Upper lobe of left lung (tissue), 6 donors: ENCODE measurements around the gene LEMD2. TPM values are rescaled to one million over a fixed set of nuclear protein-coding genes. Genes with fewer than 3 reads are reported as not detected.

Experiments
- ATAC-seq, 2 donors: fragments of 200-7000 bp; cut with Tn5 transposase; one replicate each; pipeline ENCODE4 v1.9.1; 2022; ENCODE audit warnings: mild to moderate bottlenecking in 2 of 2, moderate library complexity in 2 of 2; ENCODE audit not compliant: low FRiP score in 2 of 2
- DNase-seq, 2 donors: peaks; one replicate each; pipeline ENCODE4 v3.0.0-alpha.2; 2019 to 2020
- H3K27ac ChIP-seq, 4 donors: fragments of 200-600 bp; sonication (generic); one replicate each; pipeline ENCODE4 v1.5.1; 2016 to 2019
- H3K27me3 ChIP-seq, 4 donors: fragments of 200-600 bp; sonication (generic); one replicate each; pipeline ENCODE4 v1.5.1; 2017 to 2019
- H3K36me3 ChIP-seq, 4 donors: fragments of 200-600 bp; sonication (generic); one replicate each; pipeline ENCODE4 v1.5.1; 2016 to 2019
- H3K4me1 ChIP-seq, 4 donors: fragments of 200-600 bp; sonication (generic); one replicate each; pipeline ENCODE4 v1.5.1; 2018 to 2019
- H3K4me3 ChIP-seq, 4 donors: fragments of 200-600 bp; sonication (generic); one replicate each; pipeline ENCODE4 v1.5.1; 2017 to 2019; ENCODE audit warnings: mild to moderate bottlenecking in 2 of 4, moderate library complexity in 1 of 4
- H3K9me3 ChIP-seq, 4 donors: fragments of 200-600 bp; sonication (generic); one replicate each; pipeline ENCODE4 v1.5.1; 2018 to 2019
- CTCF ChIP-seq, 6 experiments: fragments of 450-650 bp in 4 of 6; fragments of 200-600 bp in 2 of 6; sonication (generic) in 2 of 6; IDR thresholded peaks; one replicate each; pipeline ENCODE4 v1.5.1; 2016 to 2019; ENCODE audit warnings: antibody characterized with exemption in 6 of 6
- EP300 ChIP-seq, 4 donors: sonication (generic); formaldehyde crosslinking; IDR thresholded peaks; one replicate each; pipeline ENCODE4 v1.5.1; 2017; ENCODE audit warnings: antibody characterized with exemption in 4 of 4, control low read depth in 2 of 4
- POLR2A ChIP-seq, 4 donors: fragments of 450-650 bp; IDR thresholded peaks; one replicate each; pipeline ENCODE4 v1.5.1; 2016 to 2017; ENCODE audit warnings: antibody characterized with exemption in 4 of 4, mild to moderate bottlenecking in 2 of 4
- POLR2AphosphoS5 ChIP-seq, 2 donors: sonication (generic); formaldehyde crosslinking; IDR thresholded peaks; one replicate each; pipeline ENCODE4 v1.5.1; 2017; ENCODE audit warnings: antibody characterized with exemption in 2 of 2
- WGBS, 2 donors: methylation state at CpG; one replicate each; pipeline ENCODE4 v1.1.5; 2017 to 2018; 5-methylcytosine and 5-hydroxymethylcytosine counted together
- total RNA-seq, 6 donors: library from RNA; depleted of rRNA in 4 of 6; stranded (reverse); fragments of >200 nt in 4 of 6; gene quantifications; one replicate each; pipeline versions ENCODE4 v1.1.0 to v1.2.1, GENCODE V29; 2016 to 2021
- donor health status: DM: no; HTN: no; CAD: no; lungs with moderate emphysema.
- donor health status: DM: no; HTN: yes; CAD: no; lungs with severe emphysema.

Gene LEMD2
- total RNA-seq, 6 donors from 2014 or later = 51.1 to 118 (median 66.2) TPM

- H3K9me3 ChIP-seq = no peaks in the 10 kb centered on the region
- no peak for DNase-seq
- H3K4me3 ChIP-seq = no peak overlapping the region
- H3K27ac ChIP-seq = no peak overlapping the region
- peaks cover 0 to 5% (median 2%) of the 10 kb centered on the region in 4 donors for H3K4me1 ChIP-seq
- peaks cover 0 to 3% (median 0%) of the 10 kb centered on the region in 4 donors for H3K36me3 ChIP-seq
- TF ChIP-seq EP300 (IDR thresholded peaks at IDR 0.05) (no peak), POLR2A (IDR thresholded peaks at IDR 0.05) (no peak), POLR2AphosphoS5 (IDR thresholded peaks at IDR 0.05) (no peak), CTCF (IDR thresholded peaks at IDR 0.05) (no peak)
- ATAC-seq = no peak
- WGBS, 2 donors = 80 to 87% methylated on average over 6 to 7 of the region's 7 CpGs
- H3K27me3 ChIP-seq = no peaks in the 10 kb centered on the region
Measured at GRCh38 chr6:33727126-33727525, 61.8 kb downstream of the LEMD2 start.

GRCh38 chr6:33726696-33727095 lies 62.2 kb downstream of the LEMD2 start:
- TF ChIP-seq EP300 (IDR thresholded peaks at IDR 0.05) (no peak), CTCF (IDR thresholded peaks at IDR 0.05) (no peak), POLR2A (IDR thresholded peaks at IDR 0.05) (no peak), POLR2AphosphoS5 (IDR thresholded peaks at IDR 0.05) (no peak)
- H3K27ac ChIP-seq = no peak overlapping the region
- peaks cover 0 to 3% (median 0%) of the 10 kb centered on the region in 4 donors for H3K36me3 ChIP-seq
- no peaks in the 10 kb centered on the region for H3K27me3 ChIP-seq
- no peak overlapping the region for H3K4me3 ChIP-seq
- H3K4me1 ChIP-seq = peaks cover 0 to 5% (median 3%) of the 10 kb centered on the region in 4 donors
- ATAC-seq (no peak), DNase-seq (no peak)
- WGBS, 2 donors = 92 to 98% methylated on average over 14 to 15 of the region's 15 CpGs
- H3K9me3 ChIP-seq = no peaks in the 10 kb centered on the region

GRCh38 chr6:33725891-33726673 lies 62.8 kb downstream of the LEMD2 start:
- Histone ChIP-seq H3K27me3 (no peaks in the 10 kb centered on the region), H3K9me3 (no peaks in the 10 kb centered on the region), H3K4me1 (peaks cover 0 to 5% (median 2%) of the 10 kb centered on the region in 4 donors), H3K27ac (no peak overlapping the region), H3K4me3 (no peak overlapping the region), H3K36me3 (peaks cover 0 to 2% (median 0%) of the 10 kb centered on the region in 4 donors)
- ATAC-seq = no peak
- DNase-seq = no peak
- TF ChIP-seq CTCF (IDR thresholded peaks at IDR 0.05) (no peak), POLR2A (IDR thresholded peaks at IDR 0.05) (no peak), EP300 (IDR thresholded peaks at IDR 0.05) (no peak), POLR2AphosphoS5 (IDR thresholded peaks at IDR 0.05) (no peak)
- WGBS, 2 donors = 85 to 92% methylated on average over 7 of the region's 7 CpGs

GRCh38 chr6:33725222-33725621 lies 63.7 kb downstream of the LEMD2 start:
- no peak for ATAC-seq
- Histone ChIP-seq H3K27me3 (no peaks in the 10 kb centered on the region), H3K4me1 (peaks cover 0 to 9% (median 1%) of the 10 kb centered on the region in 4 donors), H3K27ac (no peak overlapping the region), H3K36me3 (no peaks in the 10 kb centered on the region), H3K9me3 (no peaks in the 10 kb centered on the region), H3K4me3 (no peak overlapping the region)
- WGBS, 2 donors = 90 to 91% methylated on average over 13 to 14 of the region's 14 CpGs
- TF ChIP-seq POLR2A (IDR thresholded peaks at IDR 0.05) (no peak), EP300 (IDR thresholded peaks at IDR 0.05) (no peak), CTCF (IDR thresholded peaks at IDR 0.05) (no peak), POLR2AphosphoS5 (IDR thresholded peaks at IDR 0.05) (no peak)
- no peak for DNase-seq
